Astrocyte (in vitro differentiated cells and primary cell): ENCODE measurements around the gene HLA-DMB.

ENCODE experiments used
- CTCF ChIP-seq: IDR thresholded peaks from 2 replicates; pipeline ENCODE4 v1.5.1; 2011; ENCODE audit warnings: low read depth, mild to moderate bottlenecking, inconsistent platforms, low read length, moderate library complexity; ENCODE audit not compliant: insufficient read depth
- EZH2 ChIP-seq: IDR thresholded peaks from 2 replicates; pipeline ENCODE4 v1.6.1; 2012; ENCODE audit warnings: mild to moderate bottlenecking, low read length, inconsistent platforms; ENCODE audit not compliant: insufficient read depth

GRCh38 chr6:32962213-32962826 is 21.5 kb upstream of the HLA-DMB start:
- TF ChIP-seq CTCF = no peak
- TF ChIP-seq EZH2 = no peak
